ENCODE results near the gene ZNRF3.
"Not testable (repeated sequence)": the region's sequence is repeated elsewhere in the genome, so short reads cannot be mapped to it uniquely, and the experiment has no call there.

Gene ZNRF3

GRCh38 chr22:28986366-28986765, 103.0 kb downstream of the ZNRF3 start:
- DNase-seq = no peak

GRCh38 chr22:28988457-28988856, 105.1 kb downstream of the ZNRF3 start:
- no peak for DNase-seq

DNA sequence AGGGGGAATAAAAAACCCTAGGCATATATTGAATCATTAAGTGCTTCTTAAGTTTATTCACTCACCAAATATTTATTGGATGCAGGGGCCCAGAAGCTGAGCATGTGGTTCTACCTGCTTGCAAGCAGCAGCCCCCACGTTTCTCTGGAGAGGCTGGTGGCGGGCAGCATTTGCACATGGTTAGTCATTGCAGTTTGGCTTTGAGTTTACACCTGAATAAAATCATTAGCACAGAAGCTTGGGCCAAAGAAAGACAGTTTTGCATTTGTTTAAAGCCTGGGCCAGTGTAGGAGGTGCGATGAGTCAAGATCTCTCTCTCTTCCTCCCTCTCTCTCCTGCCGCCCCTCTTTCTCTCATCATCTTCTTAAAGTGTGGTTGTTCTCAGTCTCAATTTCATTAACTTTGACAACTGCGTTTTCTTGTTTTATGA, 105.7 kb downstream of the ZNRF3 start:
- DNase-seq = no peak

GRCh38 chr22:28989484-28989883, 106.1 kb downstream of the ZNRF3 start:
- DNase-seq = no peak

GRCh38 chr22:28989912-28990311, 106.5 kb downstream of the ZNRF3 start:
- no peak for DNase-seq

DNA sequence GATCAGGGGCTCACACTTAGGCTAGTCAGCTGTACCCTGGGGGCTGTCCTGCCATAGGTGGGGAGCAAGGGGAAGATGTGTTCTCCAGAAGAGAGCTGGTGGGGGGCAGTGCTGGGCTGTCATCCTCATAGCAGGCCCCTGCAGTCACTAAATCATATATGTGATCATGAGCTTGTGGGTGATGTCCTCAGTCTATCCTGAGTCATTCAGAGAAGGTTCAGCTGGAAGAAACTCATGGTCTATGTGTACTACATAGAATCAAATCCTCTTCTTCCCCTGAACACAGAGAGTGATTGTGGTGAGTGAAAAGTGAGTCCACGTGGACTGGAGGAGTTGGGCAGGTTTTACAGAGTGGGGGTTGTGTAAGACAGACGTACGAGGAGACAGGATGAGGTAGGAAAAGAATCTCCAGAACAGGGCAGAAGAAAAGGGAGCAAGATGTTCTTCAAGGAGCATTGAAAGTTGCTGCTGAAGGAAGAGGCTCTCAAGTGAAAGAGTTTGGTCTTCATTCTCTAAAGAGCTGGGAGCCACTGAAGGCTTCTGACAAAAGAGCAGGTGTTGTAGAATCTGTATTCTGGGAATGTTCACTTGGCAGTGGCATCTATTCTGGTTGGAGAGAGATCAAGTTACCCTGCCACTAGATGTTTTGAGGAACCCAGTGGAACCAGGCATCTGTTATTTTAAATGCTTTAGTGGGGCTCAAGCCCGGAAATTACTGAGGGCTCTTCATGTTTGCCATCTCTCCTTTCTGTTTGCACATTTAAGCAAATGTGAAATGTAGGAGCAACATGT, 109.4 kb downstream of the ZNRF3 start:
- no peak for DNase-seq

GRCh38 chr22:28994522-28994921, 111.2 kb downstream of the ZNRF3 start:
- DNase-seq = no peak

GRCh38 chr22:28995551-28995950, 112.2 kb downstream of the ZNRF3 start:
- DNase-seq = no peak

GRCh38 chr22:28997342-28997741, 114.0 kb downstream of the ZNRF3 start:
- DNase-seq = no peak

- DNase-seq = no peak
These were observed 115.3 kb downstream of the ZNRF3 start for GRCh38 chr22:28998681-28999080.

DNA sequence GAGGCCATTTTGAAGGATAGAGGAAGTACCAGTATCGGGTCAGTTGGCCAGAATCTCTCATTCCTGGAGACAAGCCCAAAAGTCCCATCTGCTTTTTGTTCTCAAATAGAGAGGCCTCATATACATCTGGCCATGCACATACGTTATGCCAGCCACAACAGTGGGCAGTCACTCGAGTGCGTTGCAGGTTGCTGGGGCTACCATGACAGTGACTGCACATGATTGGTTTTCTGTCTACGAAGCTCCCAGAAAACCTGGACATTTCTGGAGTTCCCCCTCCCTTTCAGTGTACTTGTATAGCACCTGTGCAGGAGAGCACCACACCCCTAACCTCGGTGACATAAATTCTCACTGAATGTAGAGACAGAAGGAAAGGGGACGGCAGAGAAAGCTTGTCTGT, 116.1 kb downstream of the ZNRF3 start:
- no peak for DNase-seq

DNA sequence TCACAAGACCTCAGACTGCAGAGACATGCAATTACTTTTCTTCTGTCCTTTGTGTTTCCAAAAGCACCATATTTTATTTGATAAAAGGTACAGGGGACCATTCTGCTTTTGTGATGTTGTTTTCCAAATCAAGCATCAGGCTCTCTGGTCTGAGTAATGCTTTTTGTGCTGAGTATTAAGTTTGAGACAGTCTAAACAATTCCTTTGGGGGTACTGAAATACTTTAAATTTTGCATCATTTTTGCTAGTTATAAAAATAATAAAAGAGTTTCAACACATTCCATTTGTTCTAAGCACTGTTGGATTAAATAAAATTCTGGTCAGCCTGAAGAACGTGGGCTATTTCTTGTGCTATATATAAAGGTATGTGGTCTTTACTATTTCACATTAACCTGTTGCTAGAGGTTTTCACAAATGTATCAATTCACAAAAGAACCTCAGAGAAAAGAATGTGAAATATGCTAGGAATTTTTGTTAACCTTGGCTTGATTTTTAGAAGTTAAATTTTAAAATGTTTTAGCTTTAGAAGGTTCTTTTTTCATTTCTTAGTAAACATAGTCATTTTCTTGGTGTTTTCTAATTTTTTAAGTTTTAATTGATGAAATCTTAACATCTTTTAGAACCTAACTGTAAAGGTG, 116.7 kb downstream of the ZNRF3 start:
- no peak for DNase-seq

- DNase-seq = no peak
These were observed 117.3 kb downstream of the ZNRF3 start for GRCh38 chr22:29000641-29001040.

DNA sequence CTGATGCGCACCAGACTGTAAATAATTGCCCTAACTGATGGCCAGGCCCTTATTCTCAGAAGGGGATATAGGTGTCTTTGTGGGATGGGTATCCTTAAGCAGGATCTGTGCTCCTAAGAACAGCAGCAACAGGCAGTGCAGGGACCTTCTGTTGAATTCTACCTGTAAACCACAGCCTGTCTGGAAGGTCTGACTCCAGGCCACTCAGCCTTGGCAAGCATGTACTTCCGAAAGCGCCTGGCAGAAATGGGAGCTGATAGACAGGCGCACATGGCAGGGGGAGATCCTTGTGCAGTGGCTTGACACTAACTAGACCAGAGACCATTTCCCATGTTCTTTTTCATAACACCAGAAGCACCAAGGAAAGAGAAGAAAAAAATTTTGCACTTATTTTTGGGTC, 119.2 kb downstream of the ZNRF3 start:
- no peak for DNase-seq

DNA sequence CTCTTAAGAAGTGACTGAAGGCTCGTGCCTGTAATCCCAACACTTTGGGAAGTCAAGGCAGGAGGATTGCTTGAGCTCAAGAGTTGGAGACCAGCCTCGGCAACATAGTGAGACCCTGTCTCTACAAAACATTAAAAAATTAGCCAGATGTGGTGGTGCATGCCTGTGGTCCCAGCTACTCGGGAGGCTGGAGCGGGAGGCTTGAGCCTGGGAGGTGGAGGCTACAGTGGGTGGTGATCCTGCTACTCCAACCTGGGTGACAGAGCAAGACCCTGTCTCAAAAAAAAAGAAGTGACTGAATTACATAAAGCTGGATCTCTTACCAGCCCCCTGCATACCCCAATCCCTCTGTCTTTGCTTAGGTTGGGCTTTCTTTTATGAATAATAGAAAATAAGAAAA, 120.2 kb downstream of the ZNRF3 start:
- no peak for DNase-seq

- no peak for DNase-seq
These were observed 120.7 kb downstream of the ZNRF3 start for GRCh38 chr22:29003975-29004646.

GRCh38 chr22:29004647-29005371, 121.4 kb downstream of the ZNRF3 start:
- no peak for DNase-seq

DNA sequence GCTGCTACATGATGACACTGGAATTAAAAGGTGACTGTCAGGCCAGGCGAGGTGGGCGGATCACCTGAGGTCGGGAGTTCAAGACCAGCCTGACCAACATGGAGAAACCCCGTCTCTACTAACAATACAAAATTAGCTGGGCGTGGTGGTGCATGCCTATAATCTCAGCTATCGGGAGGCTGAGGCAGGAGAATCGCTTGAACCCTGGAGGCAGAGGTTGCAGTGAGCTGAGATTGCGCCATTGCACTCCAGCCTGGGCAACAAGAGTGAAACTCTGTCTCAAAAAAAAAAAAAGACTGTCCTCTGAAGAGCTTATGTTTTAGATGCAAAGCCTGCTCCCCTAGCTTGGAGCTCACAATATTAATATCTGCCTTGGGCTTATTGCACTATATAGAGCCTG, 122.4 kb downstream of the ZNRF3 start:
- DNase-seq = not testable (repeated sequence)

GRCh38 chr22:29006346-29006745, 123.0 kb downstream of the ZNRF3 start:
- no peak for DNase-seq

- DNase-seq = no peak
These were observed 125.8 kb downstream of the ZNRF3 start for GRCh38 chr22:29009148-29009547.

DNA sequence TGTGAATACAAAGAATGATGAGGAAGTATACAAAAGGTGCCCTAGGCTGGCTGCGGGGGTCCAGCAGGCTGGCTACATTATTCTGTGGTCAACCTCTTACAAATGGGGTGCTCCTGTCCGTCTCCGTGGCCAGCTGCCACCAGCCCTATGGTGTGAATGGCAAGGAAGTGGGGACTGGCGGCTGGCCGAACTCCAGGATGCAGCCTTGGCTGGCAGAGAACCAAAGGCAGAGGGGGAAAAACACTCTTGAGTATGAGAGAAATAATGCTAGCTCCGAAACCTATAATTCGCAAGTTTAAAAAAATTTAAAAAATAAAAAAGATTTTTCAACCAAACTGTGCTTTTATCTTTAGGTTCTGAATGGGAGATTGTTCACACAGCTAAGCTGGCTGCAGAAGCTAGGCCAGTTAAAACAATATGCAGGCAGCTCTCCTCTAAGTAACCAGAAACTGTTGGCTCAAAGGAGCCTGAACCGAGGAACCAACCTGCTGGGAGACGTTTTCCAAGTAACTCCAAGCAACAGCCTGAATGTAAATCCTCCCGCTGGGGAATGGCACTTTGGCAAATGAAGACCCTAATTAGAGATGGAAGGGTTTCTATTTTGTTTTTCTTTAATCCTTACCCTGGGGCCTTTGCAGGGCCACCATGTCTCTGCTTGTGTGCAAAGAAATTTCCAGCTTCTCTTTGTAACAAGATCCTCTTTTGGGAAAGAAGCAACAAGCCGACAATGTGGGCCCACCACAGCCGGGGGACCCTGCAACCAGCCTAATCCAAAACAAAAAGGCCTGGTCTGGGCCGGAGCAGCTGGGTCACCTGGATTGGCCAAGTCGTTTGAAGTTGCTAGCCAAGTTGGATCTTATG, 128.1 kb downstream of the ZNRF3 start:
- DNase-seq = no peak

DNA sequence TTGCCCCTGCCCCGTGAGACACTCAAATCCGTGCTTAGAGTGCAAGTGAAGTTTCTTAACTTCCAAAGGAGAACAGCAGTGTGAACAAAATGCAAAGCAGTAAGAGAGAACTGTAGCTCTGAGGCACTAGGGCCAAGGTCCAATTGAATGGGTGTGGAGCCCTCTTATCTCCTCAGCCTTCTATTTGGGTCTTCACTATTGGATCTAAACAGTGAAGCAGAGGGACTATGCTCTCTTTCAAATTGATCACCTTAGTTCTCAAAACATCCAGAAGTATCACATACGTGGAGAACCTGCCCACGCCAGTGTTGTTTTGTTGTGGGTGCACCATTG, 128.7 kb downstream of the ZNRF3 start:
- DNase-seq = no peak

Data from CD4-positive, alpha-beta T cell treated with Interleukin-17A for 4 hours (primary cell).